H9 (cell line): Measurements from ENCODE around the gene CFL1. TPM values are rescaled to one million over a fixed set of nuclear protein-coding genes. Genes with fewer than 3 reads are reported as not detected.

Experiments
- DNase-seq: peaks from one replicate; pipeline ENCODE4 v3.0.0-alpha.2; 2017
- H2AFZ ChIP-seq: one replicate; pipeline ENCODE4 v1.6.1; 2013; ENCODE audit warnings: mild to moderate bottlenecking, low read length, control low read depth, moderate library complexity
- H2AK5ac ChIP-seq: 2 replicates; pipeline ENCODE4 v1.6.1; 2013; ENCODE audit warnings: low read length, control low read depth, mixed read lengths; ENCODE audit not compliant: insufficient read length
- H2BK120ac ChIP-seq: one replicate; pipeline ENCODE4 v1.6.1; 2013; ENCODE audit warnings: low read depth, mild to moderate bottlenecking, low read length, control low read depth, inconsistent platforms; ENCODE audit not compliant: poor library complexity, severe bottlenecking
- H2BK12ac ChIP-seq: 2 replicates; pipeline ENCODE4 v1.6.1; 2013; ENCODE audit warnings: low read length, control low read depth, mixed read lengths, low read depth; ENCODE audit not compliant: insufficient read length
- H2BK15ac ChIP-seq: 2 replicates; pipeline ENCODE4 v1.6.1; 2013; ENCODE audit warnings: low read depth, low read length, control low read depth
- H2BK20ac ChIP-seq: one replicate; pipeline ENCODE4 v1.6.1; 2013; ENCODE audit warnings: low read depth, mild to moderate bottlenecking, low read length, control low read depth, inconsistent platforms; ENCODE audit not compliant: poor library complexity, severe bottlenecking
- H2BK5ac ChIP-seq: 2 replicates; pipeline ENCODE4 v1.6.1; 2013; ENCODE audit warnings: low read length, control low read depth, mixed read lengths; ENCODE audit not compliant: insufficient read length
- H3K14ac ChIP-seq: 2 replicates; pipeline ENCODE4 v1.6.1; 2013; ENCODE audit warnings: low read length, control low read depth; ENCODE audit not compliant: insufficient read depth
- H3K18ac ChIP-seq: 2 replicates; pipeline ENCODE4 v1.6.1; 2013; ENCODE audit warnings: low read depth, mild to moderate bottlenecking, mixed read lengths, low read length, control low read depth; ENCODE audit not compliant: insufficient read length
- H3K23ac ChIP-seq: 2 replicates; pipeline ENCODE4 v1.6.1; 2013; ENCODE audit warnings: low read length, control low read depth, mixed read lengths, low read depth; ENCODE audit not compliant: insufficient read length
- H3K23me2 ChIP-seq: 2 replicates; pipeline ENCODE4 v1.6.1; 2013; ENCODE audit warnings: low read depth, mild to moderate bottlenecking, mixed read lengths, low read length, control low read depth; ENCODE audit not compliant: insufficient read length, poor library complexity, severe bottlenecking
- H3K27ac ChIP-seq: 2 replicates; pipeline ENCODE4 v1.5.1; 2013; ENCODE audit warnings: low read length, control low read depth, mixed read lengths, low read depth; ENCODE audit not compliant: insufficient read length
- H3K27me3 ChIP-seq: 2 replicates; pipeline ENCODE4 v1.6.1; 2013; ENCODE audit warnings: low read length, control low read depth, inconsistent platforms; ENCODE audit not compliant: insufficient read depth
- H3K4ac ChIP-seq: 2 replicates; pipeline ENCODE4 v1.6.1; 2013; ENCODE audit warnings: low read depth, mild to moderate bottlenecking, control low read depth, inconsistent platforms, low read length, moderate library complexity
- H3K4me1 ChIP-seq: 2 replicates; pipeline ENCODE4 v1.6.1; 2013; ENCODE audit warnings: low read length, control low read depth, inconsistent platforms; ENCODE audit not compliant: insufficient read depth
- H3K4me2 ChIP-seq: 2 replicates; pipeline ENCODE4 v1.6.1; 2013; ENCODE audit warnings: low read length, control low read depth, mixed read lengths; ENCODE audit not compliant: insufficient read length, insufficient read depth
- H3K56ac ChIP-seq: 2 replicates; pipeline ENCODE4 v1.6.1; 2013; ENCODE audit warnings: low read depth, mild to moderate bottlenecking, mixed read lengths, low read length, control low read depth; ENCODE audit not compliant: insufficient read length
- H3K79me1 ChIP-seq: 2 replicates; pipeline ENCODE4 v1.6.1; 2013; ENCODE audit warnings: low read depth, mild to moderate bottlenecking, moderate library complexity, low read length, control low read depth, inconsistent platforms; ENCODE audit not compliant: insufficient read depth, poor library complexity, severe bottlenecking
- H3K79me2 ChIP-seq: 2 replicates; pipeline ENCODE4 v1.6.1; 2013; ENCODE audit warnings: low read length, control low read depth, inconsistent platforms; ENCODE audit not compliant: insufficient read depth
- H3K9ac ChIP-seq: 2 replicates; pipeline ENCODE4 v1.6.1; 2013; ENCODE audit warnings: low read length, control low read depth, mixed read lengths; ENCODE audit not compliant: insufficient read length; ENCODE audit errors: extremely low read depth
- H3K9me3 ChIP-seq: one replicate; pipeline ENCODE4 v1.6.1; 2013; ENCODE audit warnings: low read depth, low read length, inconsistent platforms; ENCODE audit not compliant: control insufficient read depth
- H3T11ph ChIP-seq: one replicate; pipeline ENCODE4 v1.6.1; 2013; ENCODE audit warnings: mild to moderate bottlenecking, low read length, control low read depth, inconsistent platforms
- H4K20me1 ChIP-seq: one replicate; pipeline ENCODE4 v1.6.1; 2013; ENCODE audit not compliant: control insufficient read depth, insufficient read length, insufficient read depth
- H4K5ac ChIP-seq: 2 replicates; pipeline ENCODE4 v1.6.1; 2013; ENCODE audit warnings: low read depth, mild to moderate bottlenecking, mixed read lengths, low read length, control low read depth; ENCODE audit not compliant: insufficient read length
- H4K8ac ChIP-seq: replicated peaks from 2 replicates; pipeline ENCODE4 v1.6.1; 2013; ENCODE audit warnings: low read length, control low read depth, mixed read lengths, low read depth; ENCODE audit not compliant: insufficient read length
- H4K91ac ChIP-seq: 2 replicates; pipeline ENCODE4 v1.6.1; 2013; ENCODE audit warnings: low read depth, mild to moderate bottlenecking, moderate library complexity, mixed read lengths, low read length, control low read depth; ENCODE audit not compliant: insufficient read length
- H3K27ac Mint-ChIP-seq, 3 experiments: 2 replicates in 2 of 3; 3 replicates in 1 of 3; pipeline ENCODE4 v1.8.0; 2020 to 2021; ENCODE audit warnings: mixed read lengths in 3 of 3, mild to moderate bottlenecking in 1 of 3, moderate library complexity in 1 of 3
- H3K27me3 Mint-ChIP-seq: 2 replicates; pipeline ENCODE4 v1.8.0; 2021; ENCODE audit warnings: low read depth, mild to moderate bottlenecking, moderate library complexity, mixed read lengths
- H3K36me3 Mint-ChIP-seq, 3 experiments: 2 replicates in 2 of 3; 3 replicates in 1 of 3; pipeline ENCODE4 v1.8.0; 2020 to 2021; ENCODE audit warnings: low read depth in 3 of 3, mixed read lengths in 3 of 3; ENCODE audit not compliant: insufficient read depth in 1 of 3
- H3K4me1 Mint-ChIP-seq, 2 experiments: 2 replicates each; pipeline ENCODE4 v1.8.0; 2020; ENCODE audit warnings: mixed read lengths in 2 of 2
- H3K4me3 Mint-ChIP-seq, 2 experiments: 2 replicates in 1 of 2; 3 replicates in 1 of 2; pipeline ENCODE4 v1.8.0; 2020 to 2021; ENCODE audit warnings: mild to moderate bottlenecking in 2 of 2, mixed read lengths in 2 of 2, moderate library complexity in 1 of 2
- H3K9me3 Mint-ChIP-seq, 2 experiments: 2 replicates in 1 of 2; 3 replicates in 1 of 2; pipeline ENCODE4 v1.8.0; 2020; ENCODE audit warnings: mild to moderate bottlenecking in 2 of 2, mixed read lengths in 2 of 2, moderate library complexity in 1 of 2
- WGBS: extraction: QIAGEN DNeasy Blood & Tissue Kit; methylation state at CpG from one replicate; pipeline ENCODE4 v1.1.7; 2013; ENCODE audit warnings: missing lambda C conversion rate, low lambda C conversion rate, mixed read lengths; ENCODE audit not compliant: insufficient read length; ENCODE audit errors: extremely low coverage; 5-methylcytosine and 5-hydroxymethylcytosine counted together
- total RNA-seq: library from RNA; stranded (reverse); gene quantifications from 2 replicates; pipeline ENCODE4 v1.2.1, GENCODE V29; 2021
- TF ChIP-seq, protein P1 (sequence below): fragments of 200-600 bp; sonication (generic); conservative IDR thresholded peaks from 3 replicates; pipeline ENCODE4 v1.8.0; 2021; ENCODE audit warnings: antibody characterized with exemption, mild to moderate bottlenecking

CFL1 gene
- total RNA-seq, 1 experiment from 2014 or later: 1,107 TPM

- no peak overlapping the region for H2BK12ac ChIP-seq
- no peak overlapping the region for H2AFZ ChIP-seq
- no peak overlapping the region for H2BK5ac ChIP-seq
- H4K5ac ChIP-seq: no peak overlapping the region
- no peak overlapping the region for H4K91ac ChIP-seq
- H3K56ac ChIP-seq: no peak overlapping the region
- no peak overlapping the region for H3K23ac ChIP-seq
- no peaks in the 10 kb centered on the region for H3K27me3 ChIP-seq
- H3K4ac ChIP-seq: no peak overlapping the region
- no peak overlapping the region for H3K18ac ChIP-seq
- no peak overlapping the region for H3K9ac ChIP-seq
- Mint-ChIP-seq H3K4me3 (no peak overlapping the region), H3K27me3 (peaks cover 43% of the 10 kb centered on the region), H3K4me1 (peaks cover 0 to 8% of the 10 kb centered on the region in 2 experiments; a peak in 1 of 4 replicates), H3K36me3 (no peaks in the 10 kb centered on the region; a peak in 1 of 7 replicates), H3K27ac (no peak overlapping the region), H3K9me3 (no peaks in the 10 kb centered on the region)
- H3K4me1 ChIP-seq: no peaks in the 10 kb centered on the region
- no peak for DNase-seq
- H3K27ac ChIP-seq: no peak overlapping the region
- TF ChIP-seq, protein P1, sequence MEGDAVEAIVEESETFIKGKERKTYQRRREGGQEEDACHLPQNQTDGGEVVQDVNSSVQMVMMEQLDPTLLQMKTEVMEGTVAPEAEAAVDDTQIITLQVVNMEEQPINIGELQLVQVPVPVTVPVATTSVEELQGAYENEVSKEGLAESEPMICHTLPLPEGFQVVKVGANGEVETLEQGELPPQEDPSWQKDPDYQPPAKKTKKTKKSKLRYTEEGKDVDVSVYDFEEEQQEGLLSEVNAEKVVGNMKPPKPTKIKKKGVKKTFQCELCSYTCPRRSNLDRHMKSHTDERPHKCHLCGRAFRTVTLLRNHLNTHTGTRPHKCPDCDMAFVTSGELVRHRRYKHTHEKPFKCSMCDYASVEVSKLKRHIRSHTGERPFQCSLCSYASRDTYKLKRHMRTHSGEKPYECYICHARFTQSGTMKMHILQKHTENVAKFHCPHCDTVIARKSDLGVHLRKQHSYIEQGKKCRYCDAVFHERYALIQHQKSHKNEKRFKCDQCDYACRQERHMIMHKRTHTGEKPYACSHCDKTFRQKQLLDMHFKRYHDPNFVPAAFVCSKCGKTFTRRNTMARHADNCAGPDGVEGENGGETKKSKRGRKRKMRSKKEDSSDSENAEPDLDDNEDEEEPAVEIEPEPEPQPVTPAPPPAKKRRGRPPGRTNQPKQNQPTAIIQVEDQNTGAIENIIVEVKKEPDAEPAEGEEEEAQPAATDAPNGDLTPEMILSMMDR: no peak
- H3K79me2 ChIP-seq: no peaks in the 10 kb centered on the region
- H2BK20ac ChIP-seq: no peak overlapping the region
- H3K79me1 ChIP-seq: no peaks in the 10 kb centered on the region
- H3K14ac ChIP-seq: no peak overlapping the region
- no peak overlapping the region for H3T11ph ChIP-seq
- H3K9me3 ChIP-seq: no peaks in the 10 kb centered on the region
- no peak overlapping the region for H3K4me2 ChIP-seq
- H2BK15ac ChIP-seq: no peak overlapping the region
- peaks cover 3% of the 10 kb centered on the region for H3K23me2 ChIP-seq
- H4K8ac ChIP-seq: no peak overlapping the region
- no peak overlapping the region for H2AK5ac ChIP-seq
- H4K20me1 ChIP-seq: no peaks in the 10 kb centered on the region
- no peak overlapping the region for H2BK120ac ChIP-seq
- no CpG with 5 or more reads among the region's 16 CpGs for WGBS
Observed at GRCh38 chr11:65814986-65815565, 42.9 kb downstream of the CFL1 start.
